ENCODE data around the gene INPP4B.
"Not testable (repeated sequence)": the region's sequence is repeated elsewhere in the genome, so short reads cannot be mapped to it uniquely, and the experiment has no call there.

INPP4B gene

GRCh38 chr4:142687547-142688275, 158.4 kb downstream of the INPP4B start:
- FAIRE-seq (no peak), DNase-seq (ENCODE audit: low spot score) (no peak)

GRCh38 chr4:142686081-142686480, 160.0 kb downstream of the INPP4B start:
- FAIRE-seq (no peak), DNase-seq (ENCODE audit: low spot score) (no peak)

GRCh38 chr4:142683997-142684396, 162.1 kb downstream of the INPP4B start:
- FAIRE-seq = no peak

GRCh38 chr4:142683503-142683902, 162.6 kb downstream of the INPP4B start:
- no peak for DNase-seq (ENCODE audit: low spot score)
- FAIRE-seq = no peak

More at GRCh38 chr4:142683997-142684396, 162.1 kb downstream of the INPP4B start:
- DNase-seq (ENCODE audit: low spot score) = no peak

GRCh38 chr4:142671516-142671915, 174.6 kb downstream of the INPP4B start:
- FAIRE-seq (no peak), DNase-seq (ENCODE audit: low spot score) (no peak)

- DNase-seq (ENCODE audit: low spot score) (no peak), FAIRE-seq (no peak)
Observed at GRCh38 chr4:142663828-142664227, 182.3 kb downstream of the INPP4B start.

- DNase-seq (ENCODE audit: low spot score) (no peak), FAIRE-seq (no peak)
Observed at GRCh38 chr4:142660728-142661127, 185.4 kb downstream of the INPP4B start.

GRCh38 chr4:142656178-142656577, 189.9 kb downstream of the INPP4B start:
- FAIRE-seq = no peak
- DNase-seq (ENCODE audit: low spot score) = no peak

- no peak for FAIRE-seq
- DNase-seq (ENCODE audit: low spot score) = no peak
Observed at GRCh38 chr4:142648378-142648777, 197.7 kb downstream of the INPP4B start.

- FAIRE-seq = no peak
- no peak for DNase-seq (ENCODE audit: low spot score)
Observed at GRCh38 chr4:142645475-142646108, 200.5 kb downstream of the INPP4B start.

- DNase-seq (ENCODE audit: low spot score); FAIRE-seq: not testable (repeated sequence)
Observed at GRCh38 chr4:142644628-142645027, 201.5 kb downstream of the INPP4B start.

- DNase-seq (ENCODE audit: low spot score) (no peak), FAIRE-seq (no peak)
Observed at GRCh38 chr4:142637614-142638013, 208.5 kb downstream of the INPP4B start.

- DNase-seq (ENCODE audit: low spot score) (no peak), FAIRE-seq (no peak)
Observed at GRCh38 chr4:142631836-142632235, 214.3 kb downstream of the INPP4B start.

GRCh38 chr4:142615324-142615665, 230.8 kb downstream of the INPP4B start:
- FAIRE-seq (no peak), DNase-seq (ENCODE audit: low spot score) (no peak)

- FAIRE-seq (no peak), DNase-seq (ENCODE audit: low spot score) (no peak)
Observed at GRCh38 chr4:142614621-142615323, 231.3 kb downstream of the INPP4B start.

- FAIRE-seq = no peak
- DNase-seq (ENCODE audit: low spot score) = no peak
Observed at GRCh38 chr4:142607976-142608375, 238.1 kb downstream of the INPP4B start.

GRCh38 chr4:142600952-142601351, 245.1 kb downstream of the INPP4B start:
- FAIRE-seq (no peak), DNase-seq (ENCODE audit: low spot score) (no peak)

- DNase-seq (ENCODE audit: low spot score) (no peak), FAIRE-seq (no peak)
Observed at GRCh38 chr4:142598132-142598531, 248.0 kb downstream of the INPP4B start.

GRCh38 chr4:142596595-142596994, 249.5 kb downstream of the INPP4B start:
- DNase-seq (ENCODE audit: low spot score) (no peak), FAIRE-seq (no peak)

- DNase-seq (ENCODE audit: low spot score) (no peak), FAIRE-seq (no peak)
Observed at GRCh38 chr4:142596121-142596520, 250.0 kb downstream of the INPP4B start.

GRCh38 chr4:142595222-142595871, 250.8 kb downstream of the INPP4B start:
- DNase-seq (ENCODE audit: low spot score) = no peak
- no peak for FAIRE-seq

- DNase-seq (ENCODE audit: low spot score) (no peak), FAIRE-seq (no peak)
Observed at GRCh38 chr4:142585411-142585810, 260.7 kb downstream of the INPP4B start.

Data from urothelium cell line (cell line).